OCI-LY1 (cell line): ENCODE data around the gene LRRC72.
"Not testable (repeated sequence)": the region's sequence is repeated elsewhere in the genome, so short reads cannot be mapped to it uniquely, and the experiment has no call there.

Source experiments
- H2AFZ ChIP-seq: fragments of 200-600 bp; sonication (generic), shearing (Covaris generic); 2 replicates; pipeline ENCODE4 v1.6.0; 2014; ENCODE audit warnings: antibody characterized with exemption, mild to moderate bottlenecking, low read length
- H3F3A ChIP-seq: fragments of 200-600 bp; sonication (generic), shearing (Covaris generic); 2 replicates; pipeline ENCODE4 v1.6.0; 2014; ENCODE audit warnings: mild to moderate bottlenecking, antibody characterized with exemption, low read length, moderate library complexity; ENCODE audit not compliant: insufficient read depth
- H3K27ac ChIP-seq: fragments of 200-600 bp; sonication (generic); 2 replicates; pipeline ENCODE4 v1.5.1; 2014; ENCODE audit warnings: low read length, mixed run types, mild to moderate bottlenecking, low read depth; ENCODE audit not compliant: poor library complexity, severe bottlenecking
- H3K27me3 ChIP-seq: fragments of 200-600 bp; sonication (generic); 2 replicates; pipeline ENCODE4 v1.6.0; 2014; ENCODE audit warnings: antibody characterized with exemption, mild to moderate bottlenecking, low read length, moderate library complexity; ENCODE audit not compliant: insufficient read depth
- H3K36me3 ChIP-seq: fragments of 200-600 bp; sonication (generic); 2 replicates; pipeline ENCODE4 v1.6.1; 2014; ENCODE audit warnings: mild to moderate bottlenecking, antibody characterized with exemption, low read length, moderate library complexity, mixed read lengths; ENCODE audit not compliant: insufficient read depth
- H3K4me1 ChIP-seq: fragments of 200-600 bp; sonication (generic); 2 replicates; pipeline ENCODE4 v1.5.1; 2014; ENCODE audit warnings: mild to moderate bottlenecking, low read length, moderate library complexity; ENCODE audit not compliant: insufficient read depth, severe bottlenecking
- H3K4me2 ChIP-seq: fragments of 200-600 bp; sonication (generic), shearing (Covaris generic); 2 replicates; pipeline ENCODE4 v1.6.1; 2014; ENCODE audit warnings: low read length
- H3K4me3 ChIP-seq: fragments of 200-600 bp; sonication (generic); 2 replicates; pipeline ENCODE4 v1.5.1; 2014; ENCODE audit warnings: low read length, low read depth, mild to moderate bottlenecking, mixed read lengths; ENCODE audit not compliant: poor library complexity, severe bottlenecking
- H3K79me2 ChIP-seq: fragments of 200-600 bp; shearing (Covaris generic); 2 replicates; pipeline ENCODE4 v1.6.1; 2016; ENCODE audit warnings: mixed run types, low read length, mixed read lengths; ENCODE audit not compliant: insufficient read depth
- H3K9ac ChIP-seq: fragments of 200-600 bp; sonication (generic), shearing (Covaris generic); 2 replicates; pipeline ENCODE4 v1.6.1; 2014; ENCODE audit warnings: mild to moderate bottlenecking, low read length, mixed read lengths
- H3K9me2 ChIP-seq: fragments of 200-600 bp; sonication (generic), shearing (Covaris generic); 2 replicates; pipeline ENCODE4 v1.6.1; 2014; ENCODE audit warnings: low read depth, mild to moderate bottlenecking, low read length, mixed read lengths
- H3K9me3 ChIP-seq: fragments of 200-600 bp; shearing (Covaris generic); 2 replicates; pipeline ENCODE4 v1.6.1; 2014; ENCODE audit warnings: low read length, mixed read lengths
- H4K20me1 ChIP-seq: fragments of 200-600 bp; sonication (generic), shearing (Covaris generic); 2 replicates; pipeline ENCODE4 v1.6.0; 2016; ENCODE audit warnings: mild to moderate bottlenecking, low read length; ENCODE audit not compliant: insufficient read depth
- EZH2 ChIP-seq: fragments of 200-600 bp; sonication (generic), shearing (Covaris generic); IDR thresholded peaks from 2 replicates; pipeline ENCODE4 v1.8.0; 2017; ENCODE audit warnings: borderline replicate concordance, mixed run types, mild to moderate bottlenecking, antibody characterized with exemption, low read length, moderate library complexity, mixed read lengths
- TF ChIP-seq, protein P1 (sequence below): fragments of 200-600 bp; sonication (generic), shearing (Covaris generic); IDR thresholded peaks from 2 replicates; pipeline ENCODE4 v1.5.1; 2017; ENCODE audit warnings: mild to moderate bottlenecking, antibody characterized with exemption, low read length, moderate library complexity, mixed read lengths

Gene LRRC72

GRCh38 chr7:16498122-16498521 is 28.5 kb upstream of the LRRC72 start:
- Histone ChIP-seq H3K4me1 (no peaks in the 10 kb centered on the region), H3K79me2 (no peaks in the 10 kb centered on the region), H3K4me2 (no peak overlapping the region), H3K9me3 (no peaks in the 10 kb centered on the region), H3K36me3 (no peaks in the 10 kb centered on the region), H3K4me3 (no peak overlapping the region), H3K9ac (no peak overlapping the region), H3F3A (no peaks in the 10 kb centered on the region), H3K27ac (no peak overlapping the region), H3K9me2 (no peaks in the 10 kb centered on the region), H2AFZ (no peak overlapping the region), H4K20me1 (no peaks in the 10 kb centered on the region), H3K27me3 (no peaks in the 10 kb centered on the region)
- no peak for TF ChIP-seq EZH2
- TF ChIP-seq, protein P1, sequence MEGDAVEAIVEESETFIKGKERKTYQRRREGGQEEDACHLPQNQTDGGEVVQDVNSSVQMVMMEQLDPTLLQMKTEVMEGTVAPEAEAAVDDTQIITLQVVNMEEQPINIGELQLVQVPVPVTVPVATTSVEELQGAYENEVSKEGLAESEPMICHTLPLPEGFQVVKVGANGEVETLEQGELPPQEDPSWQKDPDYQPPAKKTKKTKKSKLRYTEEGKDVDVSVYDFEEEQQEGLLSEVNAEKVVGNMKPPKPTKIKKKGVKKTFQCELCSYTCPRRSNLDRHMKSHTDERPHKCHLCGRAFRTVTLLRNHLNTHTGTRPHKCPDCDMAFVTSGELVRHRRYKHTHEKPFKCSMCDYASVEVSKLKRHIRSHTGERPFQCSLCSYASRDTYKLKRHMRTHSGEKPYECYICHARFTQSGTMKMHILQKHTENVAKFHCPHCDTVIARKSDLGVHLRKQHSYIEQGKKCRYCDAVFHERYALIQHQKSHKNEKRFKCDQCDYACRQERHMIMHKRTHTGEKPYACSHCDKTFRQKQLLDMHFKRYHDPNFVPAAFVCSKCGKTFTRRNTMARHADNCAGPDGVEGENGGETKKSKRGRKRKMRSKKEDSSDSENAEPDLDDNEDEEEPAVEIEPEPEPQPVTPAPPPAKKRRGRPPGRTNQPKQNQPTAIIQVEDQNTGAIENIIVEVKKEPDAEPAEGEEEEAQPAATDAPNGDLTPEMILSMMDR, result no peak

DNA sequence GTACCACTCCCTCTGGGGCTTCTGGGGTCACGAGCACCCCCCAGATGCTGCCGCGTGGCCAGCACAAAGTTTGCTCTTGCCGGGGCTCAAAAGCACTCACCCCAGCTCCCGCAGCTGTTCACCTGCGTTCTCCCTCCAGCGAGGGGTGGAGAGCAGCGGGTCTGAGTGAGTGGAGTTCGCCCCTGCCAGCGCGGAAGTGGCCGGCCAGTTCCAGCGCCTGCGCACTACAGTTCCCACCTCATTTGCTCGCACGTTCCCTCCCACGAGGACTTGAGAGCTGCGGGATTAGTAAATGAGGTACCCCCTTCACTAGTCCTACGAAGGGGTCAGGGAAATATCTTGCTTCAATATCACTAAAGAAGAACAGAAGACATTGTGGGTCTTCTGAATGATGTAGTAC is 24.3 kb upstream of the LRRC72 start:
- Histone ChIP-seq H3K4me3 (no peak overlapping the region), H3K27me3 (no peaks in the 10 kb centered on the region), H3K27ac (no peak overlapping the region), H3K9ac (no peak overlapping the region), H2AFZ (no peak overlapping the region), H3F3A (no peaks in the 10 kb centered on the region), H3K9me2 (no peaks in the 10 kb centered on the region), H3K9me3 (no peaks in the 10 kb centered on the region), H3K36me3 (no peaks in the 10 kb centered on the region), H3K79me2 (no peaks in the 10 kb centered on the region), H4K20me1 (no peaks in the 10 kb centered on the region), H3K4me2 (no peak overlapping the region), H3K4me1 (no peaks in the 10 kb centered on the region)
- TF ChIP-seq, protein P1, result no peak
- no peak for TF ChIP-seq EZH2

- no peaks in the 10 kb centered on the region for H3K9me3 ChIP-seq
- TF ChIP-seq, protein P1, result no peak
- no peak for TF ChIP-seq EZH2
- no peak overlapping the region for H3K9ac ChIP-seq
- no peak overlapping the region for H2AFZ ChIP-seq
- no peak overlapping the region for H3K4me2 ChIP-seq
- H3K4me1 ChIP-seq, result no peaks in the 10 kb centered on the region
- no peak overlapping the region for H3K27ac ChIP-seq
- H3F3A ChIP-seq, result no peaks in the 10 kb centered on the region
- H3K4me3 ChIP-seq, result no peak overlapping the region
- no peaks in the 10 kb centered on the region for H4K20me1 ChIP-seq
- H3K27me3 ChIP-seq, result no peaks in the 10 kb centered on the region
- H3K36me3 ChIP-seq, result no peaks in the 10 kb centered on the region
- H3K79me2 ChIP-seq, result no peaks in the 10 kb centered on the region
- H3K9me2 ChIP-seq, result no peaks in the 10 kb centered on the region
Observed at GRCh38 chr7:16504019-16504418, 22.6 kb upstream of the LRRC72 start.

DNA sequence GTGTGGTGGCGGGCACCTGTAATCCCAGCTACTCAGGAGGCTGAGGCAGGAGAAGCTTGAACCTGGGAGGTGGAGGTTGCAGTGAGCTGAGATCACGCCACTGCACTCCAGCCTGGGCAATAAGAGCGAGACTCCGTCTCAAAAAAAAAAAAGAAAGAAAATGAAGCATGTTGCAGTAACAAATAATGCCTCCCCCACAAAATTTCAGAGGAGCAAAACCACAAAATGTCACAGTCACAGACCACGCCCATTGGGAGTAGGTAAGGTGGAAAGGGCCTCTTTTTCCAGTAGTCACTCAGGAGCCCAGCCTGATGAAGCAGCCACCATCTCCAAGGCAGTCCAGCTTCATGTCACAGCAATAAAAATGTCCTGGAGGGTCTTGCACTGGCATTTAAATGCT is 20.2 kb upstream of the LRRC72 start:
- H3K4me2 ChIP-seq, H3K9ac ChIP-seq: not testable (repeated sequence)

More for the DNA sequence above, 20.2 kb upstream of the LRRC72 start:
- H3K36me3 ChIP-seq, H4K20me1 ChIP-seq, H3K79me2 ChIP-seq, H2AFZ ChIP-seq, H3K9me2 ChIP-seq, H3K4me1 ChIP-seq, H3K9me3 ChIP-seq, H3K4me3 ChIP-seq, H3K27ac ChIP-seq, H3K27me3 ChIP-seq, H3F3A ChIP-seq: not testable (repeated sequence)
